GM19328 (cell line): ENCODE data around the gene RPL36AL.

ENCODE experiments used
- ATAC-seq: cut with Tn5 transposase; IDR thresholded peaks from one replicate; pipeline ENCODE4 v1.9.1; 2021; ENCODE audit warnings: mild to moderate bottlenecking, moderate library complexity; ENCODE audit not compliant: unreplicated experiment

The RPL36AL gene

DNA sequence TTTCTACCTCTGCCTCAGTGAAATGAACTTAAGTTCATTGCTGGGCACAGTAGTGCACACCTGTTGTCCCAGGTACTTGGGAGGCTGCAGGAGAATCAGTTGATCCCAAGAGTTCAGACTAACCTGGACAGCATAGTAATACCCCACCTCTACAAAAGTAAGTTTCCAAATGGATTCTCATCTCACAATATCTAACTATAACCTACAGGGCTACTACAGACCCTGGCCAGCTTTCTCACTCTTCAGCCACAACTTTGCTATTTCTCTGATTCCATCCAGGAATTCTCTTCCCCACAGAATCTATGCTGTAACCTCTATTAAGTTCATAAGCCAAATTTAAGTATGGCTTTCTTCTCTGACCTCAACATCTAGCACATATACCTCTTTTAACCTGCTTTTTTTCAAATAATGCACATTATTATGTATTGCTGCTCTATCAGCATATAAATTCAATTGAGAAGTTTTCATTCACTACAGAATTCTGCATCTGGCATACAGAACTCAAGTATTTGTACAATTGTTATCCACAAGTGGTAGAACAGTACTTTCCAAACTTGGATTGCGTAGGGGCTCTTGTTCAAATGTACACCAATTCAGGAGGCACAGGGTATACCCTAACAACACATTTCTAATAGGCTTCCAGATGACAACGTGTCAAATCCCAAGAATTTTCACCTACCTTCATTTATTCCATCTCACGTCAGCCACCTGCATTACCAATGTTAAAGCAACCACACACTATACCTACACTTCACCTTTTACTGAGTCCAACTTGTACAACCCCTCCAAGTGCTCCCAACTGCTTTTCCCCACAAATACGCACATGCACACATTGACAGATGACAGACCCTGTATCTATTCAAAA is 38.1 kb downstream of the RPL36AL start:
- ATAC-seq, result no peak

DNA sequence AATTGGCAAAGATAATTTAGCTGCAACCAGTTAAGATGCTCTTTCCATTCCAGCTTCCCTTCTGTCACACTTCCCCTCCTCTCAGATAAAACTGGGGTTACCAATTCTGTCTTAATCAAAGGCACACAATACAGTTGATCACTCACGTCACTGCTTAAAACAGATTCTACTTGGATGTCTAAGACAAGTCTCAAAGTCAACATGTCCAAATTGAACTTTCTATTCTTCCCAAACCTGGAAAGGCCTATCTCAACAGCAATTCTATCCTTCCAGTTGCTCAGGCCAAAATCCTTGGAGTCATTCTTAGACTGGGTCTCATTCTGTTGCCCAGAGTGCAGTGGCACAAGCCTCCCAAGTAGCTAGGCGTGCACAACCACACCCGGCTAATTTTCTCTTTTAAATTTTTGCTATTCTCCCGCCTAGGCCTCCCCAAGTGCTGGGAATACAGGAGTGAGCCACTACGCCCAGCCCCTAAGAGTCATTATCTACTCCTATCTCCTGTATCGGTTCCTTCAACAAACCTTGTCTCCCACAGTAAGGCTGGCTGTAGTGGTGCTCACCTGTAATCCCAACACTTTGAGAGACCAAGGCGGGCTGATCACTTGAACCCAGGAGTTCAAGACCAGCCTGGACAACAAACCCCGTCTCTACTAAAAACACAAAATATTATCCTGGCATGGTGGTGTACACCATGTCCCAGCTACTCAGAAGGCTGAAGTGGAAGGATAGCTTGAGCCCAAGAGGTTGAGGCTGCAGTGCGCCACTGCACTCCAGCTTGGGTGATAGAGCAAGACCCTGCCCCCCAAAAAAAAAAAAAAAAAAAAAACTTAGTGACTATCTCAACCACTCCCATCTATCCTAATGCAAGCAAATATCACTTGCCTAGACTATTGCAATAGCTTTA is 39.0 kb downstream of the RPL36AL start:
- no peak for ATAC-seq

DNA sequence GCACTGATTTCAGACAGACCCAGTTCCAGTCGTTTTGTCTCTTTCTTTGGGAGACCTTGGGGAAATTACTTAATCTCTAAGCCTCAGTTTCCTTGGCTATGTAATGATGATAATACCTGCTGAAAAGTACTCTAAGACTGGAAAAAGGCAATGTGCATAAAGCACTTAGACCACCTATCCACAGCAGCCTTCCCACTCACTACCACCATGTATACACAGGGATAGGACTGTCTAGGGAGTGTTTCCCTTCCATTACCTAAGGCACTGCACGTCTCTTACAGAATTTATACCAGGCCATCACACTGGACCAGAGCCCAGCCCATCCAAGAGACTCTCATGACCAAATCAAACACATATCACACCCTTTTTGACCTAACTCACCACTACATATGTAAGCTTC is 40.6 kb downstream of the RPL36AL start:
- ATAC-seq, result no peak

DNA sequence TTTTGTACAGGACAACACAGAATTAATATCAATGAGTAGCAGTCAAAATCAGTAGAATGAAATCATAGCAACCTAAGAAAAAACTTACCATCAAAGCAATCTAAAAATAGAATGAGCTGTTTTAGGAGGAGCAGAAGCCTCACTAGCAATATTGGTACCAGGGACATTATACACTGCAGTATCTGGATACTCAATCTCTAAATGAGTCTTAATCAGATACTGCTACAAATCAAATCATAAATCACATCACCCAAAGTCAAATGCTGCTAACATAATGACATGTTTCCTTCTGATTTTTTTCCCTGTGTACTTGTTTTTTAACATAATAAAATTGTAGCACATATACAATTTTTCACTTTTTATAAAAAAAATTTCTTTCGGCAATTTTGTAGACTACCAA is 42.3 kb downstream of the RPL36AL start:
- no peak for ATAC-seq

DNA sequence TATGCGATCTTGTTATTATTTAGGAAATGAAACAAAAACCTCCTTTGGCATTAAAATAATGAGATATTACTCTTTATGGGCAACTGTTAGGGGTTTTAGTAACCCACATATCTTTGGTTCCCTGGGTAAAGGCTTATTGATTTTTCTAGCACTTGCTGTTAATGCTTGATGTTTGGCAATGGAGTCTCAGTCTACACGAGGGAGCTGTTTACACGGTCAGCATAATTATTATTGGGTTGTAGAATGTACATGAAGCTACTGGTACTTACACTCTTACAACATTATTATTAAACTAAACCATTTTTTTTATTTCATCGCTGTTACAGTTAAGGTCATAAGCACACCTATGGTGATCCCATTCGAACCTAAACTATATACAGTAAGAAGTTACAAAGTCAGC is 46.4 kb downstream of the RPL36AL start:
- ATAC-seq, result no peak

DNA sequence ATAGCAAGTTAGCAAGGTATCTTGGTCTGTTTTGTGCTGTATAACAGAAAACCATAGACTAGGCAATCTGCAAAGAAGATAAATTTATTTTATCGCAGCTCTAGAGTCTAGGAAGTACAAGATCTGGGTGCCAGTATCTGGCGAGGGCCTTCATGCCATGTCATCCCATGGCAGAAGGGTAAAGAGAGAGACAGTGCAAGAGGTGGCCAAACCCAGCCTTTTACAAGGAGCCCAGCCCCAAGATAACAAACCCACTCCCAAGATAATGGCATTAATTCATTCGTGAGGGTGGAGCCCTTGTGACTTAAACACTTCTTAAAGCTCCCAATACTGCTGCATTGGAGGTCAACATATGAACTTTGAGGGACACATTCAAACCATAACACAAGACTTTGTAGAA is 51.1 kb downstream of the RPL36AL start:
- no peak for ATAC-seq
